GM23248 (cell line): Measurements from ENCODE around the gene ST6GAL1.
"Not testable (repeated sequence)": the region's sequence is repeated elsewhere in the genome, so short reads cannot be mapped to it uniquely, and the experiment has no call there.

ENCODE experiments used
- EZH2 ChIP-seq: fragments of 200-600 bp; sonication (generic); IDR thresholded peaks from 2 replicates; pipeline ENCODE4 v1.6.1; 2018; ENCODE audit warnings: antibody characterized with exemption, mild to moderate bottlenecking; ENCODE audit not compliant: insufficient read depth, poor library complexity, severe bottlenecking
- EZH2phosphoT487 ChIP-seq: fragments of 200-600 bp; sonication (generic); IDR thresholded peaks from 2 replicates; pipeline ENCODE4 v1.6.1; 2018; ENCODE audit warnings: antibody characterized with exemption, moderate library complexity, mild to moderate bottlenecking, low read depth; ENCODE audit not compliant: insufficient read depth

GRCh38 chr3:186953992-186954699, 23.8 kb downstream of the ST6GAL1 start:
- not testable (repeated sequence) for TF ChIP-seq EZH2, EZH2phosphoT487
